HG02938 (cell line): ENCODE results near the gene SNX13.

Experiments
- ATAC-seq: cut with Tn5 transposase; IDR thresholded peaks from one replicate; pipeline ENCODE4 v1.9.1; 2021; ENCODE audit warnings: mild to moderate bottlenecking, moderate library complexity; ENCODE audit not compliant: unreplicated experiment

The SNX13 gene

GRCh38 chr7:17946591-17946990, 6.3 kb upstream of the SNX13 start:
- peak; percentile 71 for ATAC-seq

- ATAC-seq, result no peak
Measured at GRCh38 chr7:17944720-17945119, 4.4 kb upstream of the SNX13 start.

DNA sequence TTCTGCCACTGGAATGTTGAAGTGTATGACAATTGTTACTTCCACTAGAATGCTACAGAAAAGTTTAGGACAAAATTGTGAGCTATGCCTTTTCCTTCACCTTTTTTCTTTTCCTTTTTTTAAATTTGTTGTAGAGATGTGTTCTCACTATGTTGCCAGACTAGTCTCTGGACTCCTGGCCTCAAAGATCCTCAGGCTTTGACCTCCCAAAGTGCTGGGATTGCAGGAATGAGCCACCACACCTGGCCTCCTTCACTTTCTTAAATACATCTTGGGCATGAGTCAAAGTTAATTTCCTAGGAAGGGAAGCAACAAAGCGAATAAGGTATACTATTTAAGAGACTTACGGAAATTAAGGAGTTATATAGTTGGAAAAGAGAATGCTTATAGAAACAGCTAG, 2.7 kb upstream of the SNX13 start:
- ATAC-seq, result no peak

DNA sequence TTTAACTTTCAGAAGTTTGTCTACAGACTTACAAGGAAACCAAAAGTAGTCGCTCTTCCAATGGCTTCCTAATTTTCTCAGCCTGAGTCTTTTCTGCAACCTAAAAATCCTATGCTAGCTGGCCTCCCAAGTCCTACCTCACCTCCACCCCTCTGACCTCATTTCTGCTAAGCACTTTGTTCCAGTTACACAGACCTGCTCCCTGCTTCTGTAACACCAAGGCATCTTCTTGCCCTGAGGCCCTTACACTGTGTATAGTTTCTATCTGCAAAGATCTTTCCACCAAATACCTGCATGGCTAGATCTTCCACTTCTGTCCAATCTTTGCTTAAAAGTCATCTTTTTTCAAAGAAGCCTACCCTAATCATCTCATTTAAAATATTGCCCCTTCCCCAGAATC, 1.9 kb upstream of the SNX13 start:
- no peak for ATAC-seq

DNA sequence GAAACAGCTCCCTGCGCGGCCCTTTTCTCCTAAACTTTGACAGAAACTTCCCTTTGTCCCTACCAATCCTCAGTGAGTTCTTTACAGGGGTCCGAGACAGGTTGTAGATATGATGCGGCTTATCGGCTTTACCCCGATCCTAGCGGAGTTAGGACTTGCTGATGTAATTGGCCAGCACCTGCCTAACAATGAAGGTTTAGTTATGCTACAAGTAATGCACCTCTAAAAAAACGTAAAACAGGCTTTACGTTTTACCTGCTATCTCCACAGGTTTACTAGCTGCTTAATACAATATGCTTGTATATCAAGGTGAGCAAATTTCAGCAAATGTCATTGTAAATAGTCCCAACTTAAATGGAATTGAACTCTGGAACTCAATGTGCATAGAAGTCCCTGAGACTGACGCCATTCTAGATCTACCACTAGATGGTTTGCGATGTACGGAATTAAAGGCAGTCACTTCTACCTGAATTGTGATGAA, 697 bp upstream of the SNX13 start:
- no peak for ATAC-seq

DNA sequence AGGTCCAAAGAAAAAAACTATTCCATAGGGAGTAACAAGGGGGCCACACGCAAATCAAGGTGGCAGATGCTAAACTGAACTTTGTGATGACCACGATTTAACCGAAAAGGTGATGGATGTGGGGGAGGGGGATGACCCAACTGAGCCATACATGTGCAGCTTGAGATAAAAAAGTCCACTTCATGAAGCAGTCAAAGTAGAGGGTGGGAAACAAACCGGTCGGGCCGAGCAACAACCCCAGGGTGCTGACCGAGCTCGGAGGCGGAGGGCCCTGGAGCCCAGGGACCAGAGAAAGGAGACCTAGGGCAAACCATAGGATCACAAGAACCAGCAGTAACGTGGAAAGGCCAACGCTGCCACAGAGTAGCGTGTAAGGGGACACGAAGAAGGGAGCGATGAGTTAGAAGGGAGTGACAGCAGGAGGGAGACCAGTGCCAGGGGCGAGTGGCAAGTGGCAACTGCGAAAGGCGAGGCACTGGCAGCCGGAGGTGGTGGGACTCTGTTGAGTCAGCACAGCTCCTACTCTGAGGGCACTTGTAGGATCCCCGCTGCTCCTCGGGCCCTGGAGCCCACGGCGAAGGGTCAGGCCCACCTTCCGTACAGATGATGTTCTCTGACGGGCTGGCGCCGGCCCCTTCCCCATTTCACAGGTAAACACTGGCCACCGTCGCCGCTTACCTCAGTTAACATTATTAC, 540 bp downstream of the SNX13 start:
- ATAC-seq, result peak; percentile 38

- no peak for ATAC-seq
Measured at GRCh38 chr7:17939211-17939605, 1.1 kb downstream of the SNX13 start.

DNA sequence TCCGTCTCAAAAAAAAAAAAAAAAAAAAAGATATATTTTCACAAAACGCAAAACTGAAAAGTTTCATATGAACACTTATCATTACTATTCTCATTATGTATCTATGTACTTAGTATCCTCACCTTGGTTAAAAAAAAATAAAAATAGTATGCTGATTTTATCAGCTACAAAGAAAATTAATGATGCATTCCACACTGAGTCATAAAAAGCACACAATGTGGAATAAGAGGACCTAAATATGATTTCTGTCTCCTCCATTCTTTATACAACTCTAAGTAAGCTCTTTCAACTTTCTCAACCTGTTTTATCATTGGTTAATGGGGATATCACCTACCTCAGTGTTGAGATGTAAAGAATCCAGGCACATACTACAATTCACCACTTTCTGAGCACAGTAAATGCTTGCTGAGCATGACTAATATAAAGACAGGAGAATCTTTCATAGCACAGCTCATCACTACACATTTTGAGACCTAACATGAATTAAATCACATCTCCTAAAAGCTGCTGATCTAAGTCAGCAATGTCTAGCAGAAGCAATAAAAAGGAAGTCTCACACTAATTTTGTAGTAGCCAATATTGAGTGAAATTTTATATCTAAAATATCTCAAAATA, 2.7 kb downstream of the SNX13 start:
- ATAC-seq, result peak; percentile 15

GRCh38 chr7:17936321-17936720, 4.0 kb downstream of the SNX13 start:
- no peak for ATAC-seq

DNA sequence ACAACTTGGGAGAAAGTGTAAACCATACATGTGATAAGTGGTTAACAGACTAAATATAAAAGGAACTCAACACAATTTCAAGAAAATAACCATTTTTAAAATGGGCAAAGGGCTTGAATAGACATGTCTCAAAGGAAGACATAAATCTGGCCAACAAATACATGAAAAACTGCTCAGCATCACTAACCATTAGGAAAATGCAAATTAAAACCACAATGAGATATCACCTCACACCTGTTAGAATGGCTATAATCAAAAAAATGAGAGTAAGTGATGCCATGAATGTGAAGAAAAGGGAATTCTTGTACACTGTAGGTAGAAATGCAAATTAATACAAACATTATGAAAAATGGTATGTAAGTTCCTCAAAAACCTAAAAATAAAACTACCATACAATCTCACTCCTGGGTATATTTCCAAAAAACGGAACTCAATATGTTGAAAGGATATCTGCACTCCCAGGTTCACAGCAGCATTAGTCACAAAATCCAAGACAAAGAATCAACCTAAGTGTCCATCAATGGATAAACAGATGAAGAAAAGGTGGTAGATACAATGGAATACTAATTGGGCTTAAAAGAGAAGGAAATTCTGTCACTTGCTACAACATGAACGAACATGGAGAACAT, 5.6 kb downstream of the SNX13 start:
- ATAC-seq, result no peak

DNA sequence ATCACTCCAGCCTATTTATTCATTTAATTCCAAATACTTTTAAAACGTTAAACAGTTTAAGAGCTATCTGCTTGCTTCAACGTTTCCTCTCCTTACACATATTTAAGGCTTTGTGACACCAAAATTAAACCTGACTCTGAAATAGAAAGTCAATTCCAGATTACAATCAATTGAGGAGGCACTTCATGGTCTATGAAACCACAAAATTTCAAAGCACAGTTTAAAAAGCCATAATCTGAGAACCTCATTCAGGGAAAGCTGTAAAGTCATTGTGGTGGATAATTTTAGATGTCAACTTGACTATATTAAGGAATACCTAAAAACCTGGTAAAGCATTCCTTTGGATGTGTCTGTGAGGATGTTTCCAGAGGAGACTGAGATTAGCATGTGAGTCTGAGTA, 6.2 kb downstream of the SNX13 start:
- no peak for ATAC-seq

- no peak for ATAC-seq
Measured at GRCh38 chr7:17932770-17933169, 7.5 kb downstream of the SNX13 start.

DNA sequence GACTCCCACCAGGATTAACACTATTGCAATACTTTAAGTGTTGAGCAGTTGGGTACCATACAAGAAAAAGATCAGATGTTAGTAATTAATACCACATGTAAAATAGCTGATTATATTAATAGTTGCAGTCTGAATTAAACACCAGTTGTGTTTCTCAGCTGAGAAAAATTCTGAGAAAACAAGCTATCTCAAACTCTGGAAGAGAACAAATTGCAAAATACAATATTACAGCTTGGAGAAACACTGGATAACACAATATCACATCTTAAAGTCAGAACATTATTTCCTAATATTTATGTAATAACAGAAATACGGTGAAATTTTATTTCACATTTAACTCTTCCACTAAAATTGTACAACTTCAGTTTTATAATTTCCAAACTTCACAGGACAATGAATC, 9.2 kb downstream of the SNX13 start:
- no peak for ATAC-seq

- ATAC-seq, result no peak
Measured at GRCh38 chr7:17930546-17930945, 9.7 kb downstream of the SNX13 start.

GRCh38 chr7:17929647-17930395, 10.5 kb downstream of the SNX13 start:
- ATAC-seq, result no peak

DNA sequence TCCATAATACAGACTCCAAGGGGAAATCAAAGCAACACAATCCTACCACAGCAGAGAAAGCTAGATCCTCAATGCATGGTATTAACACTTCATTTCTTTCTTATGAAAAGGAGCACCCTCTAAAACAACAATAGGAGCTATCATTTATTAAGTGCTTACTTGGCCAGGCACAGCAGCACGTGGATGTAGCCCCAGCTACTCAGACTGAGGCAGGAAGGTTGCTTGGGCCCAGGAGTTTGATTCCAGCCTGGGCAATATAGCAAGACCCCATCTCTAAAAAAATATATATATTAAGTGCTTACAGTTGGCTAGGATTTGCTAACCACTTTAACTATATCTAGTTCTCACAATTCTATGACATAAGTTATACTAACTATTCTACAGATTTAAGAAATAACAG, 12.2 kb downstream of the SNX13 start:
- ATAC-seq, result no peak

- no peak for ATAC-seq
Measured at GRCh38 chr7:17921857-17922416, 18.4 kb downstream of the SNX13 start.

DNA sequence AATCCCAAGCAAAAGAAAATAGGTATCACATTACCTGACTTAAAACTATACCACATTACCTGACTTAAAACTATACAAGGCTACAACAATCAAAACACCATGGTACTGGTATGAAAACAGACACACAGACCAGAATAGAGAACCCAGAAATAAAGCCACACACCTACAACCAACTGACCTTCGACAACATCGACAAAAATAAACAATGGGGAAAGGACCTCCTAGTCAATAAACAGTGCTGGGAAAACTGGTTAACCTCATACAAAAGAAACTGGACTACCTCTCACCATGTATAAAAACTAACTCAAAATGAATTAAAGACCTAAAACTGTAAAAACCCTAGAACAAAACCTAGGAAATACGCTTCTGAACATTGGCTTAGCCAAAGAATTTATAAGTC, 22.5 kb downstream of the SNX13 start:
- ATAC-seq, result no peak

DNA sequence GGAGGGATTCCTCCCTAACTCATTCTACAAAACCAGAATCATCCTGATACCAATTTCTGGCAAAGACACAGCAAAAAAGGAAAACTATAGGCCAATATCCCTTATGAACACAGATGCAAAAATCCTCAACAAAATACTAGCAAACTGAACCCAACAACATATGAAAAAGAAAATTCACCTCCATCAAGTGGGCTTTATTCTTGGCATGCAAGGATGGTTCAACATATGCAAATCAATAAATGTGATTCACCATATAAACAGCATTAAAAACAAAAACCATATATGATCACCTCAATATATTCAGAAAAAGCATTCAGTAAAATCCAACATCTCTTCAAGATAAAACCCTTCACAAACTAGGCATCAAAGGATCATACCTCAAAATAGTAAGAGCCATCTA, 23.5 kb downstream of the SNX13 start:
- ATAC-seq, result no peak

DNA sequence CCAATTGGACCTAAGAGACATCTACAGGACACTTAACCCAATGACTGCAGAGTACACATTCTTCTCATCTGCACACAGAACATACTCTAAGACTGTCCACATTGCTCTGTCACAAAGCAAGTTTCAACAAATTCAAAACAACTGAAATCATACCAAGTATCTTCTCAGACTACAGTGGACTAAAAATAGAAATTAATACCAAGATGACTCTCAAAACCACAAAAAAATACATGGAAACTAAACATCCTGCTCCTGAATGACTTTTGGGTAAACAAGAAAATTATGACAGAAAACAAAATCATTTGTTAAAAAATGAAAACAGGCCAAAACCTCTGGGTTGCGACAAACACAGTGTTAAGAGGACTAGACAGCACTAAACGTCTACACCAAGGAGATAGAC, 24.5 kb downstream of the SNX13 start:
- ATAC-seq, result no peak

GRCh38 chr7:17915168-17915567, 25.1 kb downstream of the SNX13 start:
- no peak for ATAC-seq
